ENCODE data around the gene SHH. TPM values are rescaled to one million over a fixed set of nuclear protein-coding genes. Genes with fewer than 3 reads are reported as not detected.

Gene SHH
- total and polyA plus RNA-seq, 8 donors = 0.29 to 11.0 (median 2.1) TPM

GRCh38 chr7:155800741-155801267 lies 11.5 kb downstream of the SHH start:
- no peak for DNase-seq
- peaks cover 0 to 100% (median 46%) of the 10 kb centered on the region in 3 donors for H3K27me3 ChIP-seq
- TF ChIP-seq POLR2A (IDR thresholded peaks at IDR 0.05) = no peak
- TF ChIP-seq EP300 (IDR thresholded peaks at IDR 0.05) = no peak
- no peak for TF ChIP-seq CTCF (IDR thresholded peaks at IDR 0.05)
- TF ChIP-seq POLR2AphosphoS5 (IDR thresholded peaks at IDR 0.05) = no peak

GRCh38 chr7:155800301-155800700 lies 12.0 kb downstream of the SHH start:
- intact Hi-C loops (cut with DNase I; ENCODE audit: low total_unique reads) = no loop called here
- DNase-seq = no peak
- WGBS, 5 donors = 82 to 96% (median 93%) methylated on average over 11 of the region's 11 CpGs
- H3K9me3 ChIP-seq = no peaks in the 10 kb centered on the region
- no peak overlapping the region for H3K4me3 ChIP-seq
- no peaks in the 10 kb centered on the region for H3K36me3 ChIP-seq
- no peak for TF ChIP-seq POLR2AphosphoS5 (IDR thresholded peaks at IDR 0.05)
- TF ChIP-seq EP300 (IDR thresholded peaks at IDR 0.05) = no peak
- no peak for TF ChIP-seq POLR2A (IDR thresholded peaks at IDR 0.05)
- TF ChIP-seq CTCF (IDR thresholded peaks at IDR 0.05) = no peak
- H3K27me3 ChIP-seq = peaks cover 0 to 100% (median 41%) of the 10 kb centered on the region in 3 donors
- no peak overlapping the region for H3K27ac ChIP-seq
- peaks cover 31 to 38% (median 35%) of the 10 kb centered on the region in 4 donors for H3K4me1 ChIP-seq

More at GRCh38 chr7:155800741-155801267, 11.5 kb downstream of the SHH start:
- no peak overlapping the region for H3K27ac ChIP-seq
- no peak overlapping the region for H3K4me3 ChIP-seq
- intact Hi-C loops (cut with DNase I; ENCODE audit: low total_unique reads) = no loop called here
- peaks cover 36 to 43% (median 40%) of the 10 kb centered on the region in 4 donors for H3K4me1 ChIP-seq
- no peaks in the 10 kb centered on the region for H3K9me3 ChIP-seq
- no peaks in the 10 kb centered on the region for H3K36me3 ChIP-seq
- 78 to 85% (median 82%) methylated on average over 11 to 16 of the region's 16 CpGs for WGBS, 5 donors

- TF ChIP-seq EP300 (IDR thresholded peaks at IDR 0.05) (no peak), POLR2AphosphoS5 (IDR thresholded peaks at IDR 0.05) (no peak), POLR2A (IDR thresholded peaks at IDR 0.05) (no peak), CTCF (IDR thresholded peaks at IDR 0.05) (no peak)
- H3K27me3 ChIP-seq = peaks cover 0 to 93% (median 33%) of the 10 kb centered on the region in 3 donors
- DNase-seq = no peak
- intact Hi-C loops (cut with DNase I; ENCODE audit: low total_unique reads) = loop anchor here (5.0 to 10.0 kb wide), 2 partner anchors 355 to 678 kb away; no protein-coding TSS in a partner anchor
- no peaks in the 10 kb centered on the region for H3K9me3 ChIP-seq
- H3K4me3 ChIP-seq = no peak overlapping the region
- peaks cover 23 to 30% (median 28%) of the 10 kb centered on the region in 4 donors for H3K4me1 ChIP-seq
- H3K36me3 ChIP-seq = no peaks in the 10 kb centered on the region
- 58 to 75% (median 72%) methylated on average over 19 of the region's 19 CpGs for WGBS, 5 donors
- H3K27ac ChIP-seq = no peak overlapping the region
Observed at GRCh38 chr7:155799514-155799913, 12.7 kb downstream of the SHH start.

GRCh38 chr7:155798673-155799439 lies 13.4 kb downstream of the SHH start:
- Histone ChIP-seq H3K27me3 (peaks cover 0 to 86% (median 26%) of the 10 kb centered on the region in 3 donors), H3K27ac (no peak overlapping the region), H3K9me3 (no peaks in the 10 kb centered on the region), H3K4me1 (peaks cover 17 to 23% (median 21%) of the 10 kb centered on the region in 4 donors), H3K36me3 (no peaks in the 10 kb centered on the region), H3K4me3 (no peak overlapping the region)
- intact Hi-C loops (cut with DNase I; ENCODE audit: low total_unique reads) = loop anchor here (5.0 to 10.0 kb wide), 2 partner anchors 356 to 678 kb away; no protein-coding TSS in a partner anchor
- TF ChIP-seq CTCF (IDR thresholded peaks at IDR 0.05) = no peak
- TF ChIP-seq POLR2A (IDR thresholded peaks at IDR 0.05) = no peak
- no peak for TF ChIP-seq POLR2AphosphoS5 (IDR thresholded peaks at IDR 0.05)
- no peak for TF ChIP-seq EP300 (IDR thresholded peaks at IDR 0.05)
- DNase-seq = no peak
- WGBS, 5 donors = 46 to 59% (median 54%) methylated on average over 10 to 13 of the region's 13 CpGs
